ENCODE measurements around the gene STN1. TPM values are rescaled to one million over a fixed set of nuclear protein-coding genes. Genes with fewer than 3 reads are reported as not detected.

The STN1 gene
- total RNA-seq, 1 donor from 2014 or later = 17.3 TPM

GRCh38 chr10:103836861-103837260, 81.1 kb downstream of the STN1 start:
- H3K79me2 ChIP-seq (ENCODE audit: insufficient read depth, low read length) = peaks cover 34% of the 10 kb centered on the region
- peaks cover 2% of the 10 kb centered on the region for H3K36me3 Mint-ChIP-seq (ENCODE audit: low read depth, unreplicated experiment)
- no peak overlapping the region for H2AFZ ChIP-seq (ENCODE audit: low read depth, low read length)
- no peak overlapping the region for H3K4me3 ChIP-seq (ENCODE audit: insufficient read depth, low read depth, low read length)
- H4K20me1 ChIP-seq (ENCODE audit: insufficient read depth, low read length) = peaks cover 44% of the 10 kb centered on the region
- H3K9me3 ChIP-seq (ENCODE audit: insufficient read depth, low read depth, low read length) = no peaks in the 10 kb centered on the region
- H3K9ac ChIP-seq (ENCODE audit: low read length) = no peak overlapping the region
- H3K27me3 Mint-ChIP-seq (ENCODE audit: low read depth, unreplicated experiment) = no peaks in the 10 kb centered on the region
- no peak overlapping the region for H3K4me3 Mint-ChIP-seq (ENCODE audit: unreplicated experiment)
- TF ChIP-seq EZH2 (IDR thresholded peaks at IDR 0.05; ENCODE audit: insufficient read depth, low read length) (no peak), CTCF (IDR thresholded peaks at IDR 0.05; ENCODE audit: insufficient read depth, low read depth, low read length) (no peak)
- no peaks in the 10 kb centered on the region for H3K4me1 ChIP-seq (ENCODE audit: insufficient read depth, low read length)
- FAIRE-seq = no peak
- H3K36me3 ChIP-seq (ENCODE audit: insufficient read depth, low read length) = no peaks in the 10 kb centered on the region
- no peak overlapping the region for H3K27ac Mint-ChIP-seq (ENCODE audit: unreplicated experiment)
- peaks cover under 1% of the 10 kb centered on the region for H3K9me3 Mint-ChIP-seq (ENCODE audit: unreplicated experiment)
- H3K4me1 Mint-ChIP-seq (ENCODE audit: low read depth, unreplicated experiment) = peaks cover 13% of the 10 kb centered on the region
- DNase-seq (ENCODE audit: low read depth) = no peak
- no peak overlapping the region for H3K27ac ChIP-seq (ENCODE audit: low read depth, low read length)
- H3K4me2 ChIP-seq (ENCODE audit: low read length) = no peak overlapping the region
- no peaks in the 10 kb centered on the region for H3K27me3 ChIP-seq (ENCODE audit: insufficient read depth, low read length)

GRCh38 chr10:103836273-103836672, 81.7 kb downstream of the STN1 start:
- Mint-ChIP-seq H3K4me1 (ENCODE audit: low read depth, unreplicated experiment) (peaks cover 13% of the 10 kb centered on the region), H3K9me3 (ENCODE audit: unreplicated experiment) (peaks cover 2% of the 10 kb centered on the region), H3K27me3 (ENCODE audit: low read depth, unreplicated experiment) (no peaks in the 10 kb centered on the region), H3K4me3 (ENCODE audit: unreplicated experiment) (no peak overlapping the region), H3K27ac (ENCODE audit: unreplicated experiment) (no peak overlapping the region), H3K36me3 (ENCODE audit: low read depth, unreplicated experiment) (no peaks in the 10 kb centered on the region)
- Histone ChIP-seq H3K4me3 (ENCODE audit: insufficient read depth, low read depth, low read length) (no peak overlapping the region), H4K20me1 (ENCODE audit: insufficient read depth, low read length) (peaks cover 43% of the 10 kb centered on the region), H3K27me3 (ENCODE audit: insufficient read depth, low read length) (no peaks in the 10 kb centered on the region), H3K9me3 (ENCODE audit: insufficient read depth, low read depth, low read length) (no peaks in the 10 kb centered on the region), H3K79me2 (ENCODE audit: insufficient read depth, low read length) (peaks cover 34% of the 10 kb centered on the region), H3K9ac (ENCODE audit: low read length) (no peak overlapping the region), H3K36me3 (ENCODE audit: insufficient read depth, low read length) (no peaks in the 10 kb centered on the region), H3K4me2 (ENCODE audit: low read length) (no peak overlapping the region), H3K4me1 (ENCODE audit: insufficient read depth, low read length) (no peaks in the 10 kb centered on the region), H2AFZ (ENCODE audit: low read depth, low read length) (no peak overlapping the region), H3K27ac (ENCODE audit: low read depth, low read length) (no peak overlapping the region)
- no peak for TF ChIP-seq EZH2 (IDR thresholded peaks at IDR 0.05; ENCODE audit: insufficient read depth, low read length)
- TF ChIP-seq CTCF (IDR thresholded peaks at IDR 0.05; ENCODE audit: insufficient read depth, low read depth, low read length) = no peak
- no peak for FAIRE-seq
- no peak for DNase-seq (ENCODE audit: low read depth)

- Histone ChIP-seq H3K9me3 (ENCODE audit: insufficient read depth, low read depth, low read length) (no peaks in the 10 kb centered on the region), H3K4me2 (ENCODE audit: low read length) (no peak overlapping the region), H3K4me3 (ENCODE audit: insufficient read depth, low read depth, low read length) (no peak overlapping the region), H4K20me1 (ENCODE audit: insufficient read depth, low read length) (peaks cover 39% of the 10 kb centered on the region), H3K27me3 (ENCODE audit: insufficient read depth, low read length) (no peaks in the 10 kb centered on the region), H3K36me3 (ENCODE audit: insufficient read depth, low read length) (no peaks in the 10 kb centered on the region), H2AFZ (ENCODE audit: low read depth, low read length) (no peak overlapping the region), H3K79me2 (ENCODE audit: insufficient read depth, low read length) (peaks cover 29% of the 10 kb centered on the region), H3K4me1 (ENCODE audit: insufficient read depth, low read length) (no peaks in the 10 kb centered on the region), H3K9ac (ENCODE audit: low read length) (no peak overlapping the region), H3K27ac (ENCODE audit: low read depth, low read length) (no peak overlapping the region)
- TF ChIP-seq EZH2 (IDR thresholded peaks at IDR 0.05; ENCODE audit: insufficient read depth, low read length) = no peak
- no peak for TF ChIP-seq CTCF (IDR thresholded peaks at IDR 0.05; ENCODE audit: insufficient read depth, low read depth, low read length)
- FAIRE-seq = no peak
- no peaks in the 10 kb centered on the region for H3K36me3 Mint-ChIP-seq (ENCODE audit: low read depth, unreplicated experiment)
- peaks cover 2% of the 10 kb centered on the region for H3K9me3 Mint-ChIP-seq (ENCODE audit: unreplicated experiment)
- no peak overlapping the region for H3K27ac Mint-ChIP-seq (ENCODE audit: unreplicated experiment)
- peak; percentile 53 for DNase-seq (ENCODE audit: low read depth)
- H3K4me1 Mint-ChIP-seq (ENCODE audit: low read depth, unreplicated experiment) = peaks cover 13% of the 10 kb centered on the region
- no peaks in the 10 kb centered on the region for H3K27me3 Mint-ChIP-seq (ENCODE audit: low read depth, unreplicated experiment)
- H3K4me3 Mint-ChIP-seq (ENCODE audit: unreplicated experiment) = no peak overlapping the region
Measured at GRCh38 chr10:103835096-103836050, 82.6 kb downstream of the STN1 start.

Data from astrocyte (in vitro differentiated cells and primary cell).